ENCODE measurements around the gene IL32.

Gene IL32

DNA sequence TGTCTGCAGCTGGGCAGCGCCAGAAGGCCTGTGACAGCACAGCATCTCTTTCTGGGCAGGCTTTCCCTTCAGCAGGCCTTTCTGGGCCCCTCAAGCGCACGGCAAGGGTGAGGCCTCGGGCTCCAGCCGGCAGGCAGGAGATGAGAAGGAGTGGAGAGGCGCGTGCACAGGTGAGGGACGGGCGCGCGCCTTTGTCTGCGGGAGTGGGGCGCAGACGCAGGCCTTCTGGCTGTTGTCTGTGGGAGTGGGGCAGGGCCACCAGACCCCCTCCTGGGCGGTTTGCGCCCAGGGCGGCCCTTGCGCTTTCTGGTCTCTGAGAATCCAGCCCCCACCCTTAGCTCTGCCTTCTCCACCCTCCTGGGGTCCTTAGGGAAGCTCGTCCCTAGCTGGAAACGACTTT lies 53.4 kb downstream of the IL32 start:
- DNase-seq (ENCODE audit: low read depth): no peak
